Ectodermal cell (in vitro differentiated cells): ENCODE results near the gene HOXD9.
A peak's percentile ranks its signal among the peaks of the same experiment; 100 is the strongest.

Experiments
- H3K27ac ChIP-seq: 2 replicates; pipeline ENCODE4 v1.7.0; 2013; ENCODE audit warnings: mild to moderate bottlenecking, low read depth, low read length; ENCODE audit not compliant: insufficient read depth, poor library complexity, severe bottlenecking
- H3K27me3 ChIP-seq: 2 replicates; pipeline ENCODE4 v1.7.0; 2013; ENCODE audit warnings: mild to moderate bottlenecking, low read length; ENCODE audit not compliant: insufficient read depth, control insufficient read depth, poor library complexity, severe bottlenecking
- H3K36me3 ChIP-seq: one replicate; pipeline ENCODE4 v1.7.0; 2013; ENCODE audit warnings: low read length; ENCODE audit not compliant: control insufficient read depth, insufficient read depth
- H3K4me1 ChIP-seq: one replicate; pipeline ENCODE4 v1.7.0; 2013; ENCODE audit warnings: low read length; ENCODE audit not compliant: control insufficient read depth, insufficient read depth
- H3K4me3 ChIP-seq: 2 replicates; pipeline ENCODE4 v1.7.0; 2013; ENCODE audit warnings: low read depth, low read length, control low read depth; ENCODE audit not compliant: insufficient read depth
- H3K9me3 ChIP-seq: 2 replicates; pipeline ENCODE4 v1.7.0; 2013; ENCODE audit warnings: mild to moderate bottlenecking, low read length, moderate library complexity; ENCODE audit not compliant: control insufficient read depth
- WGBS, 2 experiments: methylation state at CpG; one replicate each; pipeline ENCODE4 v1.1.7; 2013; ENCODE audit warnings: missing lambda C conversion rate in 2 of 2; 5-methylcytosine and 5-hydroxymethylcytosine counted together

The HOXD9 gene

GRCh38 chr2:176128172-176128981, 5.9 kb downstream of the HOXD9 start:
- Histone ChIP-seq H3K27ac (no peak overlapping the region), H3K27me3 (peaks cover 100% of the 10 kb centered on the region), H3K4me3 (no peak overlapping the region), H3K36me3 (no peaks in the 10 kb centered on the region), H3K9me3 (no peaks in the 10 kb centered on the region), H3K4me1 (peaks cover 4% of the 10 kb centered on the region)
- WGBS, 2 experiments, result 3 to 5% methylated on average over 47 to 49 of the region's 49 CpGs

GRCh38 chr2:176128982-176129796, 6.7 kb downstream of the HOXD9 start, which contains the start of gene HOXD8:
HOXD8 (plus strand) TSS chr2:176129705; CDS start chr2:176130367, 662 bp downstream.
- Histone ChIP-seq H3K27ac (no peak within 1 kb of the TSS), H3K36me3 (no peaks in the 10 kb centered on the region), H3K27me3 (peaks cover 100% of the 10 kb centered on the region), H3K4me3 (peak within 1 kb of the TSS; percentile 9), H3K9me3 (no peaks in the 10 kb centered on the region), H3K4me1 (peaks cover 4% of the 10 kb centered on the region)
- WGBS, 2 experiments, result 1% methylated on average over 64 of the region's 64 CpGs

- 0 to 1% methylated on average over 43 of the region's 43 CpGs for WGBS, 2 experiments
- peaks cover 4% of the 10 kb centered on the region for H3K4me1 ChIP-seq
- H3K27ac ChIP-seq, result no peak overlapping the region
- peaks cover 100% of the 10 kb centered on the region for H3K27me3 ChIP-seq
- no peaks in the 10 kb centered on the region for H3K36me3 ChIP-seq
- H3K4me3 ChIP-seq, result peak overlapping the region; percentile 9
- no peaks in the 10 kb centered on the region for H3K9me3 ChIP-seq
These were observed 7.3 kb downstream of the HOXD9 start for GRCh38 chr2:176129813-176130146.

GRCh38 chr2:176130147-176130956, 7.8 kb downstream of the HOXD9 start:
- Histone ChIP-seq H3K4me3 (peak overlapping the region; percentile 9), H3K27me3 (peaks cover 100% of the 10 kb centered on the region), H3K9me3 (no peaks in the 10 kb centered on the region), H3K4me1 (peaks cover 4% of the 10 kb centered on the region), H3K27ac (no peak overlapping the region), H3K36me3 (no peaks in the 10 kb centered on the region)
- 1% methylated on average over 100 of the region's 100 CpGs for WGBS, 2 experiments

- H3K9me3 ChIP-seq, result no peaks in the 10 kb centered on the region
- H3K4me1 ChIP-seq, result peaks cover 4% of the 10 kb centered on the region
- H3K27me3 ChIP-seq, result peaks cover 100% of the 10 kb centered on the region
- H3K27ac ChIP-seq, result no peak overlapping the region
- H3K36me3 ChIP-seq, result no peaks in the 10 kb centered on the region
- no peak overlapping the region for H3K4me3 ChIP-seq
- WGBS, 2 experiments, result 20 to 22% methylated on average over 13 to 14 of the region's 15 CpGs
These were observed 8.7 kb downstream of the HOXD9 start for GRCh38 chr2:176130957-176131847.

GRCh38 chr2:176131848-176132158, 9.3 kb downstream of the HOXD9 start:
- peaks cover 100% of the 10 kb centered on the region for H3K27me3 ChIP-seq
- H3K4me1 ChIP-seq, result peaks cover 4% of the 10 kb centered on the region
- 34 to 36% methylated on average over 3 of the region's 4 CpGs for WGBS, 2 experiments
- H3K27ac ChIP-seq, result no peak overlapping the region
- no peaks in the 10 kb centered on the region for H3K9me3 ChIP-seq
- H3K4me3 ChIP-seq, result no peak overlapping the region
- H3K36me3 ChIP-seq, result no peaks in the 10 kb centered on the region

GRCh38 chr2:176132205-176133171, 10.0 kb downstream of the HOXD9 start:
- no peaks in the 10 kb centered on the region for H3K36me3 ChIP-seq

GRCh38 chr2:176133389-176133788, 10.9 kb downstream of the HOXD9 start:
- Histone ChIP-seq H3K27me3 (peaks cover 100% of the 10 kb centered on the region), H3K4me1 (peaks cover 4% of the 10 kb centered on the region), H3K4me3 (no peak overlapping the region), H3K27ac (no peak overlapping the region), H3K36me3 (no peaks in the 10 kb centered on the region), H3K9me3 (no peaks in the 10 kb centered on the region)

More at GRCh38 chr2:176132205-176133171, 10.0 kb downstream of the HOXD9 start:
- Histone ChIP-seq H3K27ac (no peak overlapping the region), H3K9me3 (no peaks in the 10 kb centered on the region), H3K27me3 (peaks cover 100% of the 10 kb centered on the region), H3K4me1 (peaks cover 4% of the 10 kb centered on the region), H3K4me3 (no peak overlapping the region)
- 5% methylated on average over 33 of the region's 33 CpGs for WGBS, 2 experiments

GRCh38 chr2:176134035-176134434, 11.5 kb downstream of the HOXD9 start:
- H3K27me3 ChIP-seq, result peaks cover 100% of the 10 kb centered on the region
- H3K27ac ChIP-seq, result no peak overlapping the region
- no peaks in the 10 kb centered on the region for H3K36me3 ChIP-seq
- H3K9me3 ChIP-seq, result no peaks in the 10 kb centered on the region
- no peak overlapping the region for H3K4me3 ChIP-seq
- 7 to 8% methylated on average over 4 of the region's 4 CpGs for WGBS, 2 experiments
- H3K4me1 ChIP-seq, result peaks cover 4% of the 10 kb centered on the region
